ENCODE results near the gene PKD1L1.

The PKD1L1 gene

DNA sequence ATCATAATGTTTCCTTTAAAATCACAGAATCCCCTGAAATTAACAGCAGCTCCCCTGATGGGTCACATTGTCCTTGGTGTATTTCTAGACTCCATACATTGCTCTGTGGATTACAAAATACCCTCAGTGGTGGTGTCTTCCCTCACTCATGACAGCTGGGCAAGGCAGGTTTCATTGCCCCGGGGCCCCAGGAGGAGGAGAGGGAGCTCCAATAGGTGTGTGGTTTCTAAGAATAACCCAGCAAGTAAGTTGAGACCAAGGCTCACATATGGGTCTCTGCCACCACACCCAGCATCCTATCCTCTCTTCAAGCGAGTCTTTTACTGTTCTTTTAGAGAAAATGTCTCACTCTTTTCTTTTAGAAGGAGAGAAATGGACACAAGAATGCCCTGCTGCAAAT is 63.6 kb downstream of the PKD1L1 start:
- Histone ChIP-seq H3K9me3 (ENCODE audit: control insufficient read depth, insufficient read depth, low read depth, low read length) (no peaks in the 10 kb centered on the region), H3K36me3 (ENCODE audit: control insufficient read depth, insufficient read depth, low read length) (no peaks in the 10 kb centered on the region), H3K4me3 (ENCODE audit: low read depth, low read length) (no peak overlapping the region), H3K9ac (ENCODE audit: low read length) (no peak overlapping the region), H3K4me1 (ENCODE audit: control insufficient read depth, insufficient read depth, low read length) (no peaks in the 10 kb centered on the region), H3K27ac (ENCODE audit: low read depth, low read length) (no peak overlapping the region), H3K27me3 (ENCODE audit: control insufficient read depth, insufficient read depth, low read length) (no peaks in the 10 kb centered on the region)

DNA sequence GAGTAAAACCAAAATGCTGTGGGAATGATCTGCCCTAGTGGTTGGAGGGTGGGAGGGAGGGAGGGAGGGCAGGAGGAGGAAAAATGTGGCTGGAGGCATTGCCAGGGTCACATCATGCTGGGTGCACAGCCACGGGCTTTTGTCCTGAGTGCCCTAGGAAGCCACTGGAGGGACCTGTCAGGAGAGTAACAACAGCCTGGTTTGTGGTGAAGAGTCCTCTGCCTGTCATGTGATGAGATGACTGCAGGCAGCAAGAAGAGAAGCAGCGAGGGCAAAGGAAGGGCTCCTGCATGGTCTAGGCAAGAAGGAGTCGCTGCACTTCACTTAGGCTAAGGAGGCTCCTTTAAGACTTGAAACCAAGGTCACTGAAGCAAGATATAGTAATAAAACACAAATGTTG is 65.6 kb downstream of the PKD1L1 start:
- no peak overlapping the region for H3K9ac ChIP-seq (ENCODE audit: low read length)
- H3K9me3 ChIP-seq (ENCODE audit: control insufficient read depth, insufficient read depth, low read depth, low read length), result no peaks in the 10 kb centered on the region
- no peaks in the 10 kb centered on the region for H3K4me1 ChIP-seq (ENCODE audit: control insufficient read depth, insufficient read depth, low read length)
- no peak overlapping the region for H3K4me3 ChIP-seq (ENCODE audit: low read depth, low read length)
- no peaks in the 10 kb centered on the region for H3K27me3 ChIP-seq (ENCODE audit: control insufficient read depth, insufficient read depth, low read length)
- no peak overlapping the region for H3K27ac ChIP-seq (ENCODE audit: low read depth, low read length)
- H3K36me3 ChIP-seq (ENCODE audit: control insufficient read depth, insufficient read depth, low read length), result no peaks in the 10 kb centered on the region

DNA sequence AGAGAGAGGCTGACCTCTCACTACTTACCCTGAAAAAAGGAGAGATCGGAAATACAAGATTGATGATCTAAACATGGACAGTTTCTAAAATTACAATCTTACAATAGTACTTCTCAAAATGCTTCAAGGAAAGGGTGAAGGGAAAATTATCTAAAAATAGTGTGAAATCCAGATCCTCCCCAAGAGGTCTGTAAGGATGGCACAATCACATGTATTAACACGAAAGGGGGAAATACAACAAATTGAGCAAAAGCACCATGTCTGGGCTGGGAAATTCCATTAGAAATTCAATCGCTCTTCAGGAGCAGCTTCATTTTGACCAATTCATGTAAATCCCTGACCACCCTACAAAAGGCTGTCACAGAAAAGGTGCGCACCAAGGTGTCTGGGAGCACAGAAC is 67.0 kb downstream of the PKD1L1 start:
- H3K9me3 ChIP-seq (ENCODE audit: control insufficient read depth, insufficient read depth, low read depth, low read length), result no peaks in the 10 kb centered on the region

DNA sequence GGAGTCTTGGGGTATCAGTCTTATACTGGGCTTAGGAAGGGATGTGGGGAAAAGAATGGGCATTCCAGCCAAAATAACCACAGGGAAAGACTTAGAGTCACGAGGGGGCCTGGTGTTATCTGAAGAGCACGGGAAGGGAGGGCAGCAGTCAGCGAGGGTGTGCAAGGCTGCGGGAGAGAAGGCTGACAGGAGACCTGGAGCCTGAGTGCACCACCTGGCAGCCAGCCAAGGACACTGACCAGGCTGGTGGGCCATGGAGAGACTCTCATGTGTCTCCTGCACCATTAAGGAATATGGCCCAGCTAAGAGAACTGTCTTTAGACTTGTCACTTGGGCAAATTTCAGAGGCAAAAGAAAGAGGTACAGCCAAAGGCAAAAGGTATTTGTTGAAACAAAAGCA is 69.6 kb downstream of the PKD1L1 start:
- Histone ChIP-seq H3K9me3 (ENCODE audit: control insufficient read depth, insufficient read depth, low read depth, low read length) (no peaks in the 10 kb centered on the region), H3K27me3 (ENCODE audit: control insufficient read depth, insufficient read depth, low read length) (no peaks in the 10 kb centered on the region), H3K36me3 (ENCODE audit: control insufficient read depth, insufficient read depth, low read length) (no peaks in the 10 kb centered on the region), H3K9ac (ENCODE audit: low read length) (no peak overlapping the region), H3K27ac (ENCODE audit: low read depth, low read length) (no peak overlapping the region), H3K4me1 (ENCODE audit: control insufficient read depth, insufficient read depth, low read length) (no peaks in the 10 kb centered on the region), H3K4me3 (ENCODE audit: low read depth, low read length) (no peak overlapping the region)

More for the DNA sequence above, 67.0 kb downstream of the PKD1L1 start:
- H3K27ac ChIP-seq (ENCODE audit: low read depth, low read length), result no peak overlapping the region
- no peaks in the 10 kb centered on the region for H3K36me3 ChIP-seq (ENCODE audit: control insufficient read depth, insufficient read depth, low read length)
- no peaks in the 10 kb centered on the region for H3K27me3 ChIP-seq (ENCODE audit: control insufficient read depth, insufficient read depth, low read length)
- H3K9ac ChIP-seq (ENCODE audit: low read length), result no peak overlapping the region
- H3K4me3 ChIP-seq (ENCODE audit: low read depth, low read length), result no peak overlapping the region
- H3K4me1 ChIP-seq (ENCODE audit: control insufficient read depth, insufficient read depth, low read length), result no peaks in the 10 kb centered on the region

DNA sequence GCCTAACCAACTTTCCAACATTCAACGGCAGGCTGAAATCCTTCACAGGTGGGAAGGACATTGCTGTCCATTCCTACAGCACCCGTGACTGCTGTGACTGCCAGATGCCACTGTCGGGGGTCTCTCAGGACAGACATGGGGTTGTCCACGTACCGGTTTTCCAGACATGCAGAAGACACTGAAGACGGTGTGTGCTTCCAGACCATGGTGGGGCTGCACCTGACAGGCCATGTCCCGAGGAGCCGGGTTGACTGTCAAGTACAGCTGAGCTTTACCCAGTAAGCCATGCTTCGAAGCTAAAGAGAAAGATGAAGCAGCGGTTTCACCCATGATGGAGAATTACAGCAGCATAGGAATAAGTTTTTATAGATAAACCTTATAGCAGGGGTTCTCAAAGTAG is 70.9 kb downstream of the PKD1L1 start:
- H3K4me1 ChIP-seq (ENCODE audit: control insufficient read depth, insufficient read depth, low read length), result no peaks in the 10 kb centered on the region
- H3K27ac ChIP-seq (ENCODE audit: low read depth, low read length), result no peak overlapping the region
- H3K27me3 ChIP-seq (ENCODE audit: control insufficient read depth, insufficient read depth, low read length), result no peaks in the 10 kb centered on the region
- H3K4me3 ChIP-seq (ENCODE audit: low read depth, low read length), result no peak overlapping the region
- no peaks in the 10 kb centered on the region for H3K9me3 ChIP-seq (ENCODE audit: control insufficient read depth, insufficient read depth, low read depth, low read length)
- no peak overlapping the region for H3K9ac ChIP-seq (ENCODE audit: low read length)
- H3K36me3 ChIP-seq (ENCODE audit: control insufficient read depth, insufficient read depth, low read length), result no peaks in the 10 kb centered on the region

DNA sequence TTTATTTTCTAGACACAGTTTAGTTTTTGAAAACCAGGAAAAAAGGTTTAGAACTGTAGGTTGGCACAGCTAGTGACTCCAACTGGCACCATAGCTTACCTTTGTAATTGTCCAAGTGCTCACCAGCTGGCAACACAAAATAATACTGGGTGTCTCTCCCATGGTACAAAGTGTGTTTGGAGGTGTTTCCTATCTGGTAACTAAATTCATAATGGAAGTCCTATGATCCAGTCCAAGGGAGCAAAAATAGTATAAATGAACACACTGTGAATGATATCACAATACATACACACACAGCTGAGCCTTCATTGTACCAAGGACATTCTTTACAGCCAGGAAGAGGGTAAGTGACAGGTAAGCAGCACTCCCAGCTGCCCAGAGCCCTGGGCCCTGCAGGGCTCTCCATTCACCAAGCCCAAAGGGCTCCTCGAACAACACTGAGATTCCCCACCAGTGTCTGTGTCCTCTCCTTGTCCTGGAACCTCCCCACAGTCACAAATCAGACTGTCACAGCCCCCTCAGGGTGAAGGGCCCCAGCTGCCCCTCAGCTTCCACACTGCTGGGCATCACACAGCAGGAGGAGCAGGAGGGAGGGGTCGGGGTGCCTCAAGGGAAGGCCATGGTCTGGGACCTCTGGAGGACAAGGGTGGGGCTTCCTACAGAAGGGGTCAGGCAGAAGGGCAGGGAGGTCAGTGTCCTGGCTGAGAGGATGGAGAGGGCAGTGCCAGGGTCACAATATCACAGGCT is 72.1 kb downstream of the PKD1L1 start:
- no peaks in the 10 kb centered on the region for H3K27me3 ChIP-seq (ENCODE audit: control insufficient read depth, insufficient read depth, low read length)
- H3K9ac ChIP-seq (ENCODE audit: low read length), result no peak overlapping the region
- no peak overlapping the region for H3K4me3 ChIP-seq (ENCODE audit: low read depth, low read length)
- H3K27ac ChIP-seq (ENCODE audit: low read depth, low read length), result no peak overlapping the region
- H3K36me3 ChIP-seq (ENCODE audit: control insufficient read depth, insufficient read depth, low read length), result no peaks in the 10 kb centered on the region
- H3K4me1 ChIP-seq (ENCODE audit: control insufficient read depth, insufficient read depth, low read length), result no peaks in the 10 kb centered on the region
- H3K9me3 ChIP-seq (ENCODE audit: control insufficient read depth, insufficient read depth, low read depth, low read length), result no peaks in the 10 kb centered on the region

DNA sequence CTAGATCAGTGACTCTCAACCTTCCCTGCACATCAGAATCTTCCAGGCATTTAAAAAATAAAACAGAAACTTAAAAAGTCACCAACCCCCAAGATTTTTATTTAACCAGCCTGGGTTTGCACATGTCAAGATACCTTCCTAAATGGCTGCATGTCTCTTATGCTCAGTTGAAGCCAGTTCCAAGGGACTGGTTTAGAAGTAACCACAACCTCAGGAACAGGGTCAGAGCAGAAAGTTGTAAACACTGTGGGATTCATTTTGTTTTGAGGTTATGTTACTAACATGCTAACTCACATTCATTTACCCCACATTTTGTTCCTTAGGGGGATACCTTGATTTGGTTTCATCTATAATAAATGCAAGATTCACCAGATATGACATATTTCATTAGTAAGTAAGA is 72.9 kb downstream of the PKD1L1 start:
- Histone ChIP-seq H3K27me3 (ENCODE audit: control insufficient read depth, insufficient read depth, low read length) (no peaks in the 10 kb centered on the region), H3K9me3 (ENCODE audit: control insufficient read depth, insufficient read depth, low read depth, low read length) (no peaks in the 10 kb centered on the region), H3K4me1 (ENCODE audit: control insufficient read depth, insufficient read depth, low read length) (no peaks in the 10 kb centered on the region), H3K36me3 (ENCODE audit: control insufficient read depth, insufficient read depth, low read length) (no peaks in the 10 kb centered on the region), H3K9ac (ENCODE audit: low read length) (no peak overlapping the region), H3K4me3 (ENCODE audit: low read depth, low read length) (no peak overlapping the region), H3K27ac (ENCODE audit: low read depth, low read length) (no peak overlapping the region)

DNA sequence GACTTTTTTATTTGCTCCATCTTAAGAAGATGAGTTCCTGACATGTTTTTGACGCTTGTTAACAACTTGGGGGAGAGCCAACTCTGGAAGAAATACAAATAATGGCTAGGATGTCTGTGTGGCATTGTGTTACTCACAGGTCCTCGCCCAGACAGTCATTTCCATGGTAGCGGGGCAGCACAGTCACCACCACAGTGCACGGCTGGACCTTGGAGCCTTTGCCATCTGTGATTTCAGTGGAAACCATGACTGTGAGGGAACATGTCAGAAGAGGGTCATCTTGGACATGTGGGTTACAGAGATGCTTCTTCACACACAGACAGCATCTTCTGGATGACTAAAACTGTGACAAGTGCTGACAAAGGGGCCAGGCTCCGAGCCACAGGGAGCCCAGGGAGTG is 74.5 kb downstream of the PKD1L1 start:
- Histone ChIP-seq H3K36me3 (ENCODE audit: control insufficient read depth, insufficient read depth, low read length) (no peaks in the 10 kb centered on the region), H3K27me3 (ENCODE audit: control insufficient read depth, insufficient read depth, low read length) (no peaks in the 10 kb centered on the region), H3K4me3 (ENCODE audit: low read depth, low read length) (no peak overlapping the region), H3K4me1 (ENCODE audit: control insufficient read depth, insufficient read depth, low read length) (no peaks in the 10 kb centered on the region), H3K9ac (ENCODE audit: low read length) (no peak overlapping the region), H3K9me3 (ENCODE audit: control insufficient read depth, insufficient read depth, low read depth, low read length) (no peaks in the 10 kb centered on the region), H3K27ac (ENCODE audit: low read depth, low read length) (no peak overlapping the region)

DNA sequence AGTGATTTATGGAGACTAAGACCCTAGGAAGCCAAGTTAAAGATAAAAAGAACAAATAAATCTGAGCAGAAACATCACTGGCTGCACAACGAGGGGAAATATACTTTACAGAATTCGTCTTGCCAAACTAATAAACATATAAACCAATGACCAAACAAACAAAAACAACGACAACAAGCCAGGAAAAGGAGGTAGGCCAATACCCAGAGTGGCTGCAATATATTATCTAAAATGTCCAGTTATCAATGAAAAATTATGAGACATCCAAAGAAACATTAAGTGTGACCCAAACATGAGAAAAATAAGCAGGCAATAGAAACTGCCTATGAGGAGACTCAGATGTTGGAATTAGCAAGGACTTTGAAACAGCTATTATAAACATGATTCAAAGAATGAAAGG is 81.0 kb downstream of the PKD1L1 start:
- Histone ChIP-seq H3K9ac (ENCODE audit: low read length) (no peak overlapping the region), H3K36me3 (ENCODE audit: control insufficient read depth, insufficient read depth, low read length) (no peaks in the 10 kb centered on the region), H3K4me3 (ENCODE audit: low read depth, low read length) (no peak overlapping the region), H3K27ac (ENCODE audit: low read depth, low read length) (no peak overlapping the region), H3K9me3 (ENCODE audit: control insufficient read depth, insufficient read depth, low read depth, low read length) (no peaks in the 10 kb centered on the region), H3K27me3 (ENCODE audit: control insufficient read depth, insufficient read depth, low read length) (no peaks in the 10 kb centered on the region), H3K4me1 (ENCODE audit: control insufficient read depth, insufficient read depth, low read length) (no peaks in the 10 kb centered on the region)

DNA sequence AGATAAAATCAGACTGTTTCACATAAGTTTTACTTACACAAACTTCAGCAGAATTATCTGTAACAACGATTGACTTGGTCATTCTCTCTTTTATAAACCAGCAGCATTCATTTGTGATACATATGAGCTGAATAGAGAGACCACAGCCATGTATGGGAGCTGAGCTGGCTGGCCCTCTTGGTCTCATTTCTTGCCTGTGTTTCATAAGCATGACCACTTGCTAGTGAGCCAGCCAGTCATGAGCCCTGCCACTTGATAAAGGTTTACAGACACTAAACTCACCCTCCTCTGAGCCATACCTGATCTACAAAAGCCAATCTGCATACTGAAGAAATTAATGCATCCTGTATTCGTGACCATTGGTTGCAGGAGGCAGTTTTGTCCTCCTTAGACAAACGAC is 82.1 kb downstream of the PKD1L1 start:
- Histone ChIP-seq H3K27me3 (ENCODE audit: control insufficient read depth, insufficient read depth, low read length) (no peaks in the 10 kb centered on the region), H3K9ac (ENCODE audit: low read length) (no peak overlapping the region), H3K9me3 (ENCODE audit: control insufficient read depth, insufficient read depth, low read depth, low read length) (no peaks in the 10 kb centered on the region), H3K36me3 (ENCODE audit: control insufficient read depth, insufficient read depth, low read length) (no peaks in the 10 kb centered on the region), H3K4me3 (ENCODE audit: low read depth, low read length) (no peak overlapping the region), H3K4me1 (ENCODE audit: control insufficient read depth, insufficient read depth, low read length) (no peaks in the 10 kb centered on the region), H3K27ac (ENCODE audit: low read depth, low read length) (no peak overlapping the region)

DNA sequence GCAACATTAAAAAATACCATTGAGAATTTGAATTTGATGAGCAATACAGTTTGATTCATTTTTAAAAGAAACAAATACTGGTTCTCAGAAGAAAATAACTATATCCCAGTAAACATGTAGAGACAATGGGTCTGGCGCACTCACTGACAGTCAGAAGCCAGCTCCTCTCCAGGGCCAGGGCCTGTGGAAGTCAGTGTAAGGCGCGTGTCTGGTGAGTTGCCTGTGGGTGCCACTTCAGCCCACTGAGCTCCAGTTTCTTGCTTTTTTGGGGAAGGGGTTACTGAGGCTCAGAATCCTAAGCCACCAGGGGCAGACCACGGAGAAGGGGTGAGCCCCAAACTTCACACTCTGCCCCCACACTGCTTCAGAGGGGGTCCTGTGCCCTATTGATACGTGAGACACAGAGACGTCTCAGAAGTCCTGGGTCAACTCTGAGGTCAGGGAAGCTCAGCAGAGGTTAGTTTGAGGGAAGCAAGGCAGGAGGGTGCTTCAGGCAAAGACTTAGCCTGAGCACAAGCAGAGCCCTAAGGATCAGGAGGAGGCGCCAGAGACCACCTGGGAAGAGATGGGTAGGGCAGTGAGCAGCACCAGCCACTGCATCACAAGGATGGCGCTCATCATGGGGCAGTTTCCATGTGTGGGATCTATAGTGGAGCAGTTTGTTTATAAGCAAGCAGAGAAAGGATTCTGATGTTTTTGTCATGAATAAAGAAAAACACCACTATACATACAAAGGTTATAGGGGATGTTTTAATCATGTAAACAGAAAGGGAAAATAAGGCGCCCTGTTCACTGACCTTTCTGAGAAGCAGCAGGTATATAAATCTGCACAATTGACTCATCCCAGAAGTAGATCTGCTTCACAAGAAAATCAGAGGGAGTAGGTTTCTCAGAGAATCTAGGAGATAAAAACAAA is 95.7 kb downstream of the PKD1L1 start:
- no peaks in the 10 kb centered on the region for H3K27me3 ChIP-seq (ENCODE audit: control insufficient read depth, insufficient read depth, low read length)
- H3K4me1 ChIP-seq (ENCODE audit: control insufficient read depth, insufficient read depth, low read length), result no peaks in the 10 kb centered on the region
- H3K9me3 ChIP-seq (ENCODE audit: control insufficient read depth, insufficient read depth, low read depth, low read length), result no peaks in the 10 kb centered on the region
- H3K4me3 ChIP-seq (ENCODE audit: low read depth, low read length), result no peak overlapping the region
- no peaks in the 10 kb centered on the region for H3K36me3 ChIP-seq (ENCODE audit: control insufficient read depth, insufficient read depth, low read length)
- no peak overlapping the region for H3K27ac ChIP-seq (ENCODE audit: low read depth, low read length)
- no peak overlapping the region for H3K9ac ChIP-seq (ENCODE audit: low read length)

Measured in HUES6 (cell line).